OCI-LY1 (cell line): Measurements from ENCODE around the gene ABCB6.

ENCODE experiments used
- CTCF ChIP-seq: fragments of 200-600 bp; sonication (generic), shearing (Covaris generic); IDR thresholded peaks from 2 replicates; pipeline ENCODE4 v1.5.1; 2017; ENCODE audit warnings: mild to moderate bottlenecking, antibody characterized with exemption, low read length, moderate library complexity, mixed read lengths
- EZH2 ChIP-seq: fragments of 200-600 bp; sonication (generic), shearing (Covaris generic); IDR thresholded peaks from 2 replicates; pipeline ENCODE4 v1.8.0; 2017; ENCODE audit warnings: borderline replicate concordance, mixed run types, mild to moderate bottlenecking, antibody characterized with exemption, low read length, moderate library complexity, mixed read lengths

- TF ChIP-seq CTCF = no peak
- no peak for TF ChIP-seq EZH2
Measured at GRCh38 chr2:219215871-219216534, 2.8 kb downstream of the ABCB6 start.
